Lower leg skin (tissue), 4 donors: ENCODE results near the gene UPB1. TPM values are rescaled to one million over a fixed set of nuclear protein-coding genes. Genes with fewer than 3 reads are reported as not detected.

Experiments
- DNase-seq, 2 donors: peaks; one replicate each; pipeline ENCODE4 v3.0.0-alpha.2; 2019; ENCODE audit warnings: low spot score in 2 of 2
- H3K4me3 ChIP-seq: fragments of 200-600 bp; sonication (generic); 2 replicates; pipeline ENCODE4 v1.5.1; 2017; ENCODE audit warnings: mild to moderate bottlenecking, low read depth; ENCODE audit not compliant: poor library complexity, severe bottlenecking
- CTCF ChIP-seq, 3 donors: fragments of 450-650 bp; IDR thresholded peaks; one replicate each; pipeline ENCODE4 v1.5.1; 2016; ENCODE audit warnings: antibody characterized with exemption in 3 of 3, mild to moderate bottlenecking in 3 of 3, moderate library complexity in 2 of 3
- POLR2A ChIP-seq, 2 donors: fragments of 450-650 bp; IDR thresholded peaks; one replicate each; pipeline ENCODE4 v1.6.1; 2016 to 2017; ENCODE audit warnings: antibody characterized with exemption in 2 of 2, mild to moderate bottlenecking in 1 of 2, moderate library complexity in 1 of 2
- WGBS, 2 donors: methylation state at CpG; one replicate each; pipeline ENCODE4 v1.1.5; 2018; 5-methylcytosine and 5-hydroxymethylcytosine counted together
- intact Hi-C: fragments of 100-400 bp; cut with DNase I; formaldehyde crosslinking; loops from one replicate; pipeline ENCODE4 v1.15.0; 2023; ENCODE audit warnings: low total_unique reads
- total RNA-seq, 4 donors: library from RNA; depleted of rRNA; stranded (reverse); fragments of >200 nt; gene quantifications; one replicate each; pipeline ENCODE4 v1.1.0, GENCODE V29; 2016

Gene UPB1
- total RNA-seq, 4 donors from 2014 or later: 0.99 to 2.1 (median 1.9) TPM

- 74 to 82% methylated on average over 9 of the region's 9 CpGs for WGBS, 2 donors
- TF ChIP-seq POLR2A (IDR thresholded peaks at IDR 0.05): no peak
- no peak for TF ChIP-seq CTCF (IDR thresholded peaks at IDR 0.05)
- intact Hi-C loops: no loop called here
- no peak for DNase-seq
- no peak overlapping the region for H3K4me3 ChIP-seq
These were observed 23.8 kb downstream of the UPB1 start for GRCh38 chr22:24518771-24519485.

GRCh38 chr22:24519496-24519895 is 24.4 kb downstream of the UPB1 start:
- intact Hi-C loops: no loop called here
- TF ChIP-seq CTCF (IDR thresholded peaks at IDR 0.05) (no peak), POLR2A (IDR thresholded peaks at IDR 0.05) (no peak)
- H3K4me3 ChIP-seq: no peak overlapping the region
- 78 to 95% methylated on average over 5 of the region's 5 CpGs for WGBS, 2 donors
- DNase-seq: no peak

- H3K4me3 ChIP-seq: no peak overlapping the region
- TF ChIP-seq CTCF (IDR thresholded peaks at IDR 0.05) (no peak), POLR2A (IDR thresholded peaks at IDR 0.05) (no peak)
- intact Hi-C loops: loop anchor here (5.0 kb wide), 1 partner anchor 100 kb away; no protein-coding TSS in a partner anchor
- no peak for DNase-seq
- WGBS, 2 donors: 31 to 45% methylated on average over 8 of the region's 8 CpGs
These were observed 26.7 kb downstream of the UPB1 start for GRCh38 chr22:24521791-24522245.

GRCh38 chr22:24523873-24524272 is 28.7 kb downstream of the UPB1 start:
- no peak overlapping the region for H3K4me3 ChIP-seq
- no peak for DNase-seq
- WGBS, 2 donors: 80 to 82% methylated on average over 2 of the region's 2 CpGs
- TF ChIP-seq CTCF (IDR thresholded peaks at IDR 0.05): no peak
- no peak for TF ChIP-seq POLR2A (IDR thresholded peaks at IDR 0.05)
- intact Hi-C loops: loop anchor here (5.0 kb wide), 1 partner anchor 102 kb away; no protein-coding TSS in a partner anchor

- TF ChIP-seq POLR2A (IDR thresholded peaks at IDR 0.05): no peak
- TF ChIP-seq CTCF (IDR thresholded peaks at IDR 0.05): peak in 1 of 3 donors; percentile 93
- H3K4me3 ChIP-seq: no peak overlapping the region
- WGBS, 2 donors: 9 to 11% methylated on average over 12 of the region's 12 CpGs
- intact Hi-C loops: no loop called here
- peak; percentile 79 to 95 for DNase-seq
These were observed 30.4 kb downstream of the UPB1 start for GRCh38 chr22:24525416-24526037.
